OCI-LY7 (cell line): ENCODE results near the gene TRIM3. TPM values are rescaled to one million over a fixed set of nuclear protein-coding genes. Genes with fewer than 3 reads are reported as not detected.

ENCODE experiments used
- BruUV-seq: library from RNA; stranded (reverse); fragments of 400-500 nt; replicated peaks from 2 replicates; lab custom pipeline; 2021; lab: Mats Ljungman, UMichigan
- CTCF ChIA-PET: fragments of 300-600 bp; sonication (Branson Sonifier 250); formaldehyde crosslinking; loops from one replicate; lab custom pipeline; 2022; ENCODE audit warnings: antibody characterized with exemption; ENCODE audit not compliant: unreplicated experiment; lab: Charles Lee
- POLR2A ChIA-PET: fragments of 300-600 bp; sonication (Branson Sonifier 250); formaldehyde crosslinking; loops from one replicate; lab custom pipeline; 2022; ENCODE audit warnings: antibody characterized with exemption; lab: Charles Lee
- DNase-seq: peaks from one replicate; pipeline ENCODE4 v3.0.0-alpha.2; 2015; ENCODE audit warnings: low spot score
- H2AFZ ChIP-seq: fragments of 200-600 bp; sonication (generic), shearing (Covaris generic); 2 replicates; pipeline ENCODE4 v1.6.1; 2014; ENCODE audit warnings: mild to moderate bottlenecking, antibody characterized with exemption, low read length, moderate library complexity
- H3K27ac ChIP-seq: fragments of 200-600 bp; sonication (generic); 2 replicates; pipeline ENCODE4 v1.5.1; 2014; ENCODE audit warnings: mixed run types, low read depth, mild to moderate bottlenecking, moderate library complexity, low read length, inconsistent platforms; ENCODE audit not compliant: poor library complexity, severe bottlenecking
- H3K36me3 ChIP-seq: fragments of 200-600 bp; sonication (generic); 2 replicates; pipeline ENCODE4 v1.6.1; 2014; ENCODE audit warnings: mild to moderate bottlenecking, antibody characterized with exemption, low read length, moderate library complexity, mixed read lengths; ENCODE audit not compliant: insufficient read depth
- H3K4me1 ChIP-seq: fragments of 200-600 bp; sonication (generic); 2 replicates; pipeline ENCODE4 v1.5.1; 2014; ENCODE audit warnings: mild to moderate bottlenecking, low read length; ENCODE audit not compliant: insufficient read depth, poor library complexity, severe bottlenecking
- H3K4me2 ChIP-seq: fragments of 200-600 bp; sonication (generic); 2 replicates; pipeline ENCODE4 v1.6.1; 2014; ENCODE audit warnings: mild to moderate bottlenecking, low read length
- H3K4me3 ChIP-seq: fragments of 200-600 bp; sonication (generic); 2 replicates; pipeline ENCODE4 v1.5.1; 2014; ENCODE audit warnings: mild to moderate bottlenecking, low read depth, low read length; ENCODE audit not compliant: poor library complexity, severe bottlenecking
- H3K79me2 ChIP-seq: fragments of 200-600 bp; sonication (generic); 2 replicates; pipeline ENCODE4 v1.6.1; 2016; ENCODE audit warnings: low read depth, mild to moderate bottlenecking, low read length, moderate library complexity, mixed read lengths; ENCODE audit not compliant: insufficient read depth
- H3K9me2 ChIP-seq: fragments of 200-600 bp; sonication (generic); 2 replicates; pipeline ENCODE4 v1.6.1; 2016; ENCODE audit warnings: mild to moderate bottlenecking, low read length, mixed read lengths; ENCODE audit not compliant: insufficient read depth
- H3K9me3 ChIP-seq: fragments of 200-600 bp; sonication (generic); 2 replicates; pipeline ENCODE4 v1.6.1; 2014; ENCODE audit warnings: mild to moderate bottlenecking, mixed run types, low read length, mixed read lengths
- H4K20me1 ChIP-seq: fragments of 200-600 bp; sonication (generic); 2 replicates; pipeline ENCODE4 v1.6.1; 2014; ENCODE audit warnings: mild to moderate bottlenecking, antibody characterized with exemption, low read length, moderate library complexity, mixed read lengths; ENCODE audit not compliant: insufficient read depth
- EZH2phosphoT487 ChIP-seq: fragments of 200-600 bp; sonication (generic); IDR thresholded peaks from 2 replicates; pipeline ENCODE4 v1.6.1; 2018; ENCODE audit warnings: low read depth, borderline replicate concordance, mild to moderate bottlenecking, mixed run types, antibody characterized with exemption, low read length, moderate library complexity, mixed read lengths
- intact Hi-C: fragments of 100-400 bp; cut with micrococcal nuclease; formaldehyde crosslinking; loops from one replicate; pipeline ENCODE4 v1.10.0; 2022; ENCODE audit not compliant: unreplicated experiment
- total RNA-seq, 2 experiments: library from RNA; depleted of rRNA in 1 of 2; stranded (reverse); fragments of >200 nt in 1 of 2; shearing (Covaris generic) in 1 of 2; gene quantifications; 2 replicates each; pipeline ENCODE4 v1.2.3, GENCODE V29; 2014 to 2022
- TF ChIP-seq, protein P1 (sequence below): fragments of 200-600 bp; sonication (generic); conservative IDR thresholded peaks from 2 replicates; pipeline ENCODE4 v1.5.1; 2014; ENCODE audit warnings: mild to moderate bottlenecking, antibody characterized with exemption, low read length, moderate library complexity, mixed read lengths

The TRIM3 gene
- total RNA-seq, 2 experiments from 2014 or later = 14.7 to 21.3 TPM

DNA sequence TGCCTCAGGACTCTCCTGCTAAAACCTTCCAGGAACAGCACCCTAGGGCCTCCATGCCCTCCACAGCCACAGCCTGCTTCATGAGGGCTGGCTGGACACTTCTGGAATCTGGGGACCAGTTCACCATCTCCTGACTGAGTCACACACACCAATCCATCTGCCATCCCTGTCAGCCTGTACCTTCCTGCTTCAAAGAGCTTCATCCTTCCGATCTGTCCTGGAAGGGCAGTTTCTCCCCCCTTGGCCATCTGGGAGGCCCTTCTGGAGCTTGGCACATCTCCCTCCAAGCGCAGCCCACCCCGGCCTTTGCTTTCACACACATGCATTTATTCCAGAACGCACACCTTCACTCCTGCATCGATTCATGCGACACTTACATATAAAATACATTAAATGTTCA is 67.9 kb downstream of the TRIM3 start:
- Histone ChIP-seq H3K4me2 (no peak overlapping the region), H4K20me1 (no peaks in the 10 kb centered on the region), H3K4me1 (peaks cover 60% of the 10 kb centered on the region), H2AFZ (no peak overlapping the region), H3K27ac (no peak overlapping the region), H3K9me2 (no peaks in the 10 kb centered on the region), H3K36me3 (peaks cover 23% of the 10 kb centered on the region), H3K79me2 (no peaks in the 10 kb centered on the region), H3K9me3 (no peaks in the 10 kb centered on the region), H3K4me3 (no peak overlapping the region)
- DNase-seq = no peak
- no peak for TF ChIP-seq EZH2phosphoT487
- TF ChIP-seq, protein P1, sequence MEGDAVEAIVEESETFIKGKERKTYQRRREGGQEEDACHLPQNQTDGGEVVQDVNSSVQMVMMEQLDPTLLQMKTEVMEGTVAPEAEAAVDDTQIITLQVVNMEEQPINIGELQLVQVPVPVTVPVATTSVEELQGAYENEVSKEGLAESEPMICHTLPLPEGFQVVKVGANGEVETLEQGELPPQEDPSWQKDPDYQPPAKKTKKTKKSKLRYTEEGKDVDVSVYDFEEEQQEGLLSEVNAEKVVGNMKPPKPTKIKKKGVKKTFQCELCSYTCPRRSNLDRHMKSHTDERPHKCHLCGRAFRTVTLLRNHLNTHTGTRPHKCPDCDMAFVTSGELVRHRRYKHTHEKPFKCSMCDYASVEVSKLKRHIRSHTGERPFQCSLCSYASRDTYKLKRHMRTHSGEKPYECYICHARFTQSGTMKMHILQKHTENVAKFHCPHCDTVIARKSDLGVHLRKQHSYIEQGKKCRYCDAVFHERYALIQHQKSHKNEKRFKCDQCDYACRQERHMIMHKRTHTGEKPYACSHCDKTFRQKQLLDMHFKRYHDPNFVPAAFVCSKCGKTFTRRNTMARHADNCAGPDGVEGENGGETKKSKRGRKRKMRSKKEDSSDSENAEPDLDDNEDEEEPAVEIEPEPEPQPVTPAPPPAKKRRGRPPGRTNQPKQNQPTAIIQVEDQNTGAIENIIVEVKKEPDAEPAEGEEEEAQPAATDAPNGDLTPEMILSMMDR = no peak
- no TSS peak for BruUV-seq
- intact Hi-C loops = no loop called here
- ChIA-PET POLR2A (interaction anchor here (1.4 to 2.2 kb wide), 2 partner anchors 12 to 22 kb away, joined by 6 to 8 read pairs; no protein-coding TSS in a partner anchor), CTCF (interaction anchor here (0.6 kb wide), 2 partner anchors 147 to 148 kb away, joined by 3 to 4 read pairs; no protein-coding TSS in a partner anchor)

DNA sequence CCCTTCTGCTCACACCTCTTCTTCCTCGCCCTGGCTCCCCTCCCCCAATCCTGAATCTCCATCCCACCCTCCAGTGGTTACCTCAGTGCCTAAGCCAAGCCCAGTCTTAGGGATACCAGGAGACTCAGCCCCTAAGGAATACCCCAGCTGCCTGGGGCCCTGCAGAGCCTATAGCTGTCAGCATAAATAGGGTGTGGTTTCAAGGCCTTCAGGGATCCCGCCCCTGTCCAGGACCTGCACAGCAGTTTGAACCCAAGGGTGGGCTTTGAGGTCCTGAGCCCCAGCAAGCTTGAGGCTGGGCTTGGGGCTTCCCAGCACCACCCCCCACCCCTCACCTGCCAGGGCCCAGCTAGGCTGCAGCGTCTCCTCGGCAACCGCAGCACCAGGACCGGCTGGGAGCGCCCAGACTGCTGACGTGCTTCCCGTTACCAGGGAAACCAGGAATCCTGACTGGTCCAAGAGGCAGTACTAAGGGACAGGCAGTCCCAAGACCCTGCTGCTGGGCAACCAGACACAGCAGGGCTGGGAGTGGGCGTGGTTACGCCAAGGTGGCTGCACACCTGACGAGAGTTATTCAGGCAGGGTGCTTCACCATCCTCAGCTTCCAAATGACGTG is 68.6 kb downstream of the TRIM3 start:
- Histone ChIP-seq H3K4me1 (peaks cover 60% of the 10 kb centered on the region), H3K36me3 (peaks cover 22% of the 10 kb centered on the region), H3K27ac (no peak overlapping the region), H4K20me1 (no peaks in the 10 kb centered on the region), H3K9me3 (no peaks in the 10 kb centered on the region), H3K9me2 (no peaks in the 10 kb centered on the region), H3K4me3 (no peak overlapping the region), H3K4me2 (peak overlapping the region; percentile 88), H2AFZ (no peak overlapping the region), H3K79me2 (no peaks in the 10 kb centered on the region)
- BruUV-seq = no TSS peak
- intact Hi-C loops = no loop called here
- no peak for DNase-seq
- POLR2A ChIA-PET = interaction anchor here (1.4 to 2.2 kb wide), 2 partner anchors 12 to 22 kb away, joined by 6 to 8 read pairs; no protein-coding TSS in a partner anchor
- no peak for TF ChIP-seq EZH2phosphoT487
- TF ChIP-seq, protein P1 = no peak
- CTCF ChIA-PET = no interaction called here
